Caco-2 (cell line): Measurements from ENCODE around the gene CTSZ. TPM values are rescaled to one million over a fixed set of nuclear protein-coding genes. Genes with fewer than 3 reads are reported as not detected.

ENCODE experiments used
- BruUV-seq: library from RNA; stranded (reverse); fragments of 400-500 nt; replicated peaks from 2 replicates; lab custom pipeline; 2021; lab: Mats Ljungman, UMichigan
- CTCF ChIA-PET: fragments of 300-600 bp; sonication (Branson Sonifier 250); formaldehyde crosslinking; loops from one replicate; lab custom pipeline; 2022; ENCODE audit warnings: antibody characterized with exemption; lab: Charles Lee
- POLR2A ChIA-PET: fragments of 300-600 bp; sonication (Branson Sonifier 250); formaldehyde crosslinking; loops from one replicate; lab custom pipeline; 2022; ENCODE audit warnings: antibody characterized with exemption; lab: Charles Lee
- DNase-seq, 2 experiments: peaks; one replicate each; pipeline versions ENCODE4 v3.0.0 to v3.0.0-alpha.2; 2020 to 2022
- H3K27me3 ChIP-seq: replicated peaks from 2 replicates; pipeline ENCODE4 v1.6.0; 2011; ENCODE audit warnings: low read length; ENCODE audit not compliant: control insufficient read depth, insufficient read depth
- H3K36me3 ChIP-seq: 2 replicates; pipeline ENCODE4 v1.5.1; 2011; ENCODE audit warnings: low read length; ENCODE audit not compliant: control insufficient read depth, insufficient read depth
- H3K4me1 ChIP-seq: fragments of 250-450 bp; sonication (Bioruptor Pico); 2 replicates; pipeline ENCODE4 v1.5.1; 2020; ENCODE audit warnings: mild to moderate bottlenecking
- H3K4me3 ChIP-seq: 2 replicates; pipeline ENCODE4 v1.5.1; 2011; ENCODE audit warnings: low read depth, mild to moderate bottlenecking, control low read depth, low read length
- H3K9me3 ChIP-seq: fragments of 250-450 bp; sonication (Bioruptor Pico); 2 replicates; pipeline ENCODE4 v1.5.1; 2020; ENCODE audit warnings: mild to moderate bottlenecking, moderate library complexity
- H3K27ac Mint-ChIP-seq: one replicate; pipeline ENCODE4 v1.8.0; 2022; ENCODE audit warnings: mixed read lengths; ENCODE audit not compliant: unreplicated experiment
- H3K27me3 Mint-ChIP-seq: one replicate; pipeline ENCODE4 v1.8.0; 2022; ENCODE audit warnings: mixed read lengths; ENCODE audit not compliant: insufficient read depth, unreplicated experiment
- H3K36me3 Mint-ChIP-seq: one replicate; pipeline ENCODE4 v1.8.0; 2022; ENCODE audit warnings: mild to moderate bottlenecking, mixed read lengths; ENCODE audit not compliant: insufficient read depth, unreplicated experiment
- H3K4me1 Mint-ChIP-seq: one replicate; pipeline ENCODE4 v1.8.0; 2022; ENCODE audit warnings: low read depth, mixed read lengths; ENCODE audit not compliant: unreplicated experiment
- H3K4me3 Mint-ChIP-seq: one replicate; pipeline ENCODE4 v1.8.0; 2022; ENCODE audit warnings: mild to moderate bottlenecking, moderate library complexity, mixed read lengths; ENCODE audit not compliant: unreplicated experiment
- H3K9me3 Mint-ChIP-seq: one replicate; pipeline ENCODE4 v1.8.0; 2022; ENCODE audit warnings: mixed read lengths; ENCODE audit not compliant: unreplicated experiment
- intact Hi-C: fragments of 100-400 bp; cut with micrococcal nuclease; formaldehyde crosslinking; loops from one replicate; pipeline ENCODE4 v1.10.0; 2022; ENCODE audit not compliant: unreplicated experiment
- total RNA-seq: library from RNA; stranded (reverse); gene quantifications from 2 replicates; pipeline ENCODE4 v1.2.3, GENCODE V29; 2022
- TF ChIP-seq, protein P1 (sequence below), 2 experiments: fragments of 200-600 bp in 1 of 2; IDR thresholded peaks; 1 replicate in 1 of 2; 2 replicates in 1 of 2; pipeline versions ENCODE4 v1.5.1 to v1.8.0; 2011 to 2022; ENCODE audit warnings: antibody characterized with exemption in 1 of 2, control low read depth in 1 of 2, inconsistent platforms in 1 of 2, low read depth in 1 of 2, low read length in 1 of 2, mild to moderate bottlenecking in 1 of 2, moderate library complexity in 1 of 2; ENCODE audit not compliant: insufficient read depth in 1 of 2, severe bottlenecking in 1 of 2, unreplicated experiment in 1 of 2

CTSZ gene
- total RNA-seq, 1 experiment from 2014 or later, result 228 TPM

DNA sequence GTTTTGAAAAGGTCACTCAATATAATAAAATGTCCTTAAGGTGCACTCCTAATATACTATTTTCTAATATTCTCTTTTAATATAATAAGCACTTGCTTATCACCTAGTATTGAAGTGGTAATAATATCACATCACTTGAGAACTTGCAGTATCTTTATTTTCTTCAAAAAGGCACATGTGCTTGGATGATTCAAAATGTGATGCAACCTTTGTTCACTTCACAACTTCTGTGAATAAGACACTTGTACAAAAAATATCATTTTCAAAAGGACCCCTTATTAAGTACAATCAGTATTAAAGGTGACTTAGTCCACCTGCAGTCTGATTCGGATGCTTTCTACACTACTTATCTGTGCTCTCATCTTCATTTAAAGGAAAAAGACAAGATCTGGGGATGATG is 32.2 kb upstream of the CTSZ start:
- peaks cover 17% of the 10 kb centered on the region for H3K36me3 ChIP-seq
- H3K4me1 ChIP-seq, result peaks cover 35% of the 10 kb centered on the region
- TF ChIP-seq, protein P1, sequence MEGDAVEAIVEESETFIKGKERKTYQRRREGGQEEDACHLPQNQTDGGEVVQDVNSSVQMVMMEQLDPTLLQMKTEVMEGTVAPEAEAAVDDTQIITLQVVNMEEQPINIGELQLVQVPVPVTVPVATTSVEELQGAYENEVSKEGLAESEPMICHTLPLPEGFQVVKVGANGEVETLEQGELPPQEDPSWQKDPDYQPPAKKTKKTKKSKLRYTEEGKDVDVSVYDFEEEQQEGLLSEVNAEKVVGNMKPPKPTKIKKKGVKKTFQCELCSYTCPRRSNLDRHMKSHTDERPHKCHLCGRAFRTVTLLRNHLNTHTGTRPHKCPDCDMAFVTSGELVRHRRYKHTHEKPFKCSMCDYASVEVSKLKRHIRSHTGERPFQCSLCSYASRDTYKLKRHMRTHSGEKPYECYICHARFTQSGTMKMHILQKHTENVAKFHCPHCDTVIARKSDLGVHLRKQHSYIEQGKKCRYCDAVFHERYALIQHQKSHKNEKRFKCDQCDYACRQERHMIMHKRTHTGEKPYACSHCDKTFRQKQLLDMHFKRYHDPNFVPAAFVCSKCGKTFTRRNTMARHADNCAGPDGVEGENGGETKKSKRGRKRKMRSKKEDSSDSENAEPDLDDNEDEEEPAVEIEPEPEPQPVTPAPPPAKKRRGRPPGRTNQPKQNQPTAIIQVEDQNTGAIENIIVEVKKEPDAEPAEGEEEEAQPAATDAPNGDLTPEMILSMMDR (IDR thresholded peaks at IDR 0.05; ENCODE audit: insufficient read depth in 1 of 2, low read depth in 1 of 2, low read length in 1 of 2, severe bottlenecking in 1 of 2, unreplicated experiment in 1 of 2), result no peak
- H3K36me3 Mint-ChIP-seq, result peaks cover 67% of the 10 kb centered on the region
- H3K27ac Mint-ChIP-seq, result no peak overlapping the region
- no TSS peak for BruUV-seq
- no peaks in the 10 kb centered on the region for H3K9me3 ChIP-seq
- H3K9me3 Mint-ChIP-seq, result no peaks in the 10 kb centered on the region
- no peaks in the 10 kb centered on the region for H3K27me3 Mint-ChIP-seq
- no peak overlapping the region for H3K4me3 ChIP-seq
- CTCF ChIA-PET, result no interaction called here
- H3K4me1 Mint-ChIP-seq, result peaks cover 28% of the 10 kb centered on the region
- intact Hi-C loops, result no loop called here
- H3K27me3 ChIP-seq, result no peaks in the 10 kb centered on the region
- DNase-seq, result no peak
- no peak overlapping the region for H3K4me3 Mint-ChIP-seq
- POLR2A ChIA-PET, result no interaction called here

DNA sequence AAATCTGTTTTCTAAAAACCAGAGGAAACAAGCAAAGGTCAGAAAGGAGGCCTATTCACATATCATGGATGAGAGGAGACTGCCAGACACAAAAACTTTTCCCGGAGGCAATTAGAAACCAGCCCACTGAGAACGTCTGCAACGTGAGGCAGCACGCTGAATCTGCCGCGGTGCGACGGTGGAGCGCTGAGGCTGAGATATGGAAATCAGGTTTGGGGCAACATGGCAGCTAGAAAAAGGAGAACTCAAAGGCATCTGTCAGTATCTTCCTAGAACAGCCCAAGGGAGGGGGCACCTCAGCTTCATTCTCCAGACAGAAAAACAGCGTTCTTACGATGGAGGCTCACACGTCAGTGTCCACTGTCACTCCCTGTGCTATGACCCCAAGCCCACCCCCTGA is 30.3 kb upstream of the CTSZ start:
- Mint-ChIP-seq H3K27me3 (no peaks in the 10 kb centered on the region), H3K4me3 (no peak overlapping the region), H3K27ac (no peak overlapping the region), H3K9me3 (no peaks in the 10 kb centered on the region), H3K36me3 (peaks cover 81% of the 10 kb centered on the region), H3K4me1 (peaks cover 22% of the 10 kb centered on the region)
- Histone ChIP-seq H3K4me3 (no peak overlapping the region), H3K36me3 (peaks cover 17% of the 10 kb centered on the region), H3K4me1 (peaks cover 36% of the 10 kb centered on the region), H3K9me3 (no peaks in the 10 kb centered on the region), H3K27me3 (no peaks in the 10 kb centered on the region)
- no peak for DNase-seq
- ChIA-PET POLR2A (no interaction called here), CTCF (no interaction called here)
- intact Hi-C loops, result no loop called here
- TF ChIP-seq, protein P1 (IDR thresholded peaks at IDR 0.05; ENCODE audit: insufficient read depth in 1 of 2, low read depth in 1 of 2, low read length in 1 of 2, severe bottlenecking in 1 of 2, unreplicated experiment in 1 of 2), result no peak
- BruUV-seq, result no TSS peak

DNA sequence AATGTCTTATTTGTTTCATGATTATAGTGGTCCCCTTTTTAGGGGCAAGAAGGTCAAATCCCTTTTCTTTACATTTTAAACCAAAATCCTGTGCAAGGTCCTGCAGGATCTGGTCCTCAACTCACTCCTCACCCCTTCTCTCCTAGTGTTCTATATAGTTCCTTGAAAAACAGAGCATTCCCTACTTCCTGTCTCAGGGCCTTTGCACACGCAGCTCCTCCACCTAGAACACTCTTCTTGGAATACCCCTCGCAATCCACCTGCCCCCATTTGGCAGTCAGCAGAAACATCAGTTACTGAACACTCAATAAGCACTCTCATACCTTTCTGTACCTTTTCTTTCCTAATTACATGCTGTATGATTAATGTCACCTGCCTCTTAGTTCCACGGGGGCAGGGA is 28.3 kb upstream of the CTSZ start:
- Histone ChIP-seq H3K9me3 (no peaks in the 10 kb centered on the region), H3K27me3 (no peaks in the 10 kb centered on the region), H3K4me3 (no peak overlapping the region), H3K4me1 (peaks cover 32% of the 10 kb centered on the region), H3K36me3 (peaks cover 17% of the 10 kb centered on the region)
- peaks cover 20% of the 10 kb centered on the region for H3K4me1 Mint-ChIP-seq
- no peak for DNase-seq
- no peaks in the 10 kb centered on the region for H3K27me3 Mint-ChIP-seq
- H3K4me3 Mint-ChIP-seq, result no peak overlapping the region
- intact Hi-C loops, result no loop called here
- ChIA-PET POLR2A (no interaction called here), CTCF (no interaction called here)
- no peak overlapping the region for H3K27ac Mint-ChIP-seq
- no peaks in the 10 kb centered on the region for H3K9me3 Mint-ChIP-seq
- TF ChIP-seq, protein P1 (IDR thresholded peaks at IDR 0.05; ENCODE audit: insufficient read depth in 1 of 2, low read depth in 1 of 2, low read length in 1 of 2, severe bottlenecking in 1 of 2, unreplicated experiment in 1 of 2), result no peak
- BruUV-seq, result no TSS peak
- H3K36me3 Mint-ChIP-seq, result peaks cover 92% of the 10 kb centered on the region
